GM12892 (cell line): Measurements from ENCODE around the gene BMPR2.

Experiments
- POLR2A ChIP-seq: IDR thresholded peaks from 2 replicates; pipeline ENCODE4 v1.6.1; 2011; ENCODE audit warnings: low read depth, low read length, control low read depth
- POLR2AphosphoS5 ChIP-seq: IDR thresholded peaks from 2 replicates; pipeline ENCODE4 v1.6.1; 2011; ENCODE audit warnings: low read depth, low read length, control low read depth

DNA sequence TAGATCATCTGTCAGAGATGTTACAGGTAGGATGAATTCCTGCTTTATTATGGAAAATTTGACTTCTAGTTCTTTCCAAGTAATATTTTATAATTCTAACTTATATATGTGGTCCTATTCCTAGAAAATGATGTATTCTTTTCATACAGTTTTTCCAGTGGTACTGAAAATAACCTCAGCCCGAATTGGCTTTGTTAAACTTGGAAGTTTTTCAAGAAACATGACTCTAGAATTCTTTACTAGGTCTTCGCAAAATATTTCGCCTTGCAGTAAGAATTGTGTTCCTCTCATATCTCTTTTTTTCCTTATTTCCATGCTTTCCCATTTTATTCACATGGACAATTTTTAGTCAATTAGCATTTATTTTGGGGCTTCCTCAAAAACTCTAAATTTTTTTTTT is 60.5 kb downstream of the BMPR2 start:
- TF ChIP-seq POLR2AphosphoS5 (no peak), POLR2A (no peak)
